HepG2 (cell line): Measurements from ENCODE around the gene SRSF7. TPM values are rescaled to one million over a fixed set of nuclear protein-coding genes. Genes with fewer than 3 reads are reported as not detected.

Source experiments
- ATAC-seq: fragments of 200-7000 bp; cut with Tn5 transposase; 3 replicates; pipeline ENCODE4 v1.9.1; 2020; ENCODE audit warnings: mild to moderate bottlenecking, moderate library complexity
- BruUV-seq: library from RNA; stranded (reverse); fragments of 400-500 nt; replicated peaks from 2 replicates; lab custom pipeline; 2021; lab: Mats Ljungman, UMichigan
- CTCF ChIA-PET: fragments of 300-600 bp; formaldehyde crosslinking; extraction: SDS; loops from one replicate; lab custom pipeline; 2021; ENCODE audit warnings: low total read pairs, inconsistent platforms, low intra/inter-chr PET ratio; lab: Yijun Ruan, JAX
- POLR2A ChIA-PET: fragments of 350-600 bp; sonication (Branson Sonifier 250); formaldehyde crosslinking; loops from one replicate; lab custom pipeline; 2020; ENCODE audit warnings: antibody characterized with exemption, inconsistent platforms; lab: Yijun Ruan, JAX
- DNase-seq: peaks from one replicate; pipeline ENCODE4 v3.0.0-alpha.2; 2015; ENCODE audit warnings: low spot score
- FAIRE-seq: peaks from 3 replicates; lab custom pipeline; 2011; peaks lifted over from hg19 to GRCh38; lab: Jason Lieb, UNC
- H2AFZ ChIP-seq: one replicate; pipeline ENCODE4 v1.6.1; 2011; ENCODE audit warnings: low read length, inconsistent platforms
- H3K27ac ChIP-seq: fragments of 300-600 bp; 3 replicates; pipeline ENCODE4 v1.8.0; 2011; ENCODE audit warnings: mixed run types, mild to moderate bottlenecking, mixed read lengths, low read length, inconsistent platforms; ENCODE audit not compliant: insufficient read depth; ENCODE audit errors: extremely low read length
- H3K27me3 ChIP-seq, 2 experiments: fragments of 200-600 bp in 1 of 2; 2 replicates in 1 of 2; 3 replicates in 1 of 2; pipeline versions ENCODE4 v1.6.0 to v1.8.0; 2011; ENCODE audit warnings: low read length in 2 of 2, mild to moderate bottlenecking in 2 of 2, moderate library complexity in 2 of 2, inconsistent platforms in 1 of 2; ENCODE audit not compliant: insufficient read depth in 2 of 2, control insufficient read depth in 1 of 2
- H3K36me3 ChIP-seq, 2 experiments: fragments of 200-600 bp in 1 of 2; replicated peaks in 1 of 2; 2 replicates in 1 of 2; 3 replicates in 1 of 2; pipeline versions ENCODE4 v1.5.1 to v1.8.0; 2011; ENCODE audit warnings: low read length in 2 of 2, inconsistent platforms in 1 of 2; ENCODE audit not compliant: insufficient read depth in 2 of 2, control insufficient read depth in 1 of 2
- H3K4me1 ChIP-seq: 2 replicates; pipeline ENCODE4 v1.5.1; 2012; ENCODE audit warnings: low read length, inconsistent platforms; ENCODE audit not compliant: insufficient read depth
- H3K4me2 ChIP-seq: 2 replicates; pipeline ENCODE4 v1.6.0; 2011; ENCODE audit warnings: low read depth, low read length, inconsistent platforms
- H3K4me3 ChIP-seq, 3 experiments: fragments of 200-600 bp in 1 of 3; sonication (generic), shearing (Covaris generic) in 1 of 3; replicated peaks in 1 of 3; 2 replicates each; pipeline ENCODE4 v1.5.1; 2011 to 2016; ENCODE audit warnings: low read length in 3 of 3, inconsistent platforms in 2 of 3, low read depth in 2 of 3, mild to moderate bottlenecking in 2 of 3, control low read depth in 1 of 3, mixed read lengths in 1 of 3; ENCODE audit not compliant: insufficient read depth in 1 of 3
- H3K79me2 ChIP-seq: one replicate; pipeline ENCODE4 v1.6.1; 2011; ENCODE audit warnings: low read length, inconsistent platforms; ENCODE audit not compliant: insufficient read depth
- H3K9ac ChIP-seq: 2 replicates; pipeline ENCODE4 v1.6.0; 2011; ENCODE audit warnings: mild to moderate bottlenecking, low read depth, low read length, inconsistent platforms; ENCODE audit not compliant: insufficient read depth
- H3K9me3 ChIP-seq: 2 replicates; pipeline ENCODE4 v1.5.1; 2012; ENCODE audit warnings: mild to moderate bottlenecking, low read length
- H4K20me1 ChIP-seq: 2 replicates; pipeline ENCODE4 v1.6.0; 2011; ENCODE audit warnings: inconsistent platforms, mild to moderate bottlenecking, low read length, moderate library complexity; ENCODE audit not compliant: insufficient read depth
- KDM5B ChIP-seq: sonication (generic); formaldehyde crosslinking; IDR thresholded peaks from 2 replicates; pipeline ENCODE4 v1.4.0; 2020; ENCODE audit warnings: missing genetic modification reagents, mild to moderate bottlenecking, borderline replicate concordance
- MBD4 ChIP-seq: IDR thresholded peaks from 2 replicates; pipeline ENCODE4 v1.6.1; 2012; ENCODE audit warnings: low read length, inconsistent platforms, borderline replicate concordance
- POLR2G ChIP-seq: fragments of 200-400 bp; formaldehyde crosslinking; IDR thresholded peaks from 2 replicates; pipeline ENCODE4 v1.6.1; 2018; ENCODE audit warnings: mild to moderate bottlenecking, low read depth, low read length, moderate library complexity
- RBFOX2 ChIP-seq: fragments of 200-400 bp; formaldehyde crosslinking; IDR thresholded peaks from 2 replicates; pipeline ENCODE4 v1.6.1; 2017; ENCODE audit warnings: low read depth, mild to moderate bottlenecking, low read length
- RFX5 ChIP-seq: IDR thresholded peaks from 2 replicates; pipeline ENCODE4 v1.6.1; 2011; ENCODE audit warnings: low read depth, low read length, improper control_type of control experiment
- THYN1 ChIP-seq: sonication (generic); formaldehyde crosslinking; IDR thresholded peaks from 2 replicates; pipeline ENCODE4 v1.8.1; 2023; ENCODE audit warnings: low read depth, mild to moderate bottlenecking, moderate library complexity, missing genetic modification reagents, borderline replicate concordance
- ZNF652 ChIP-seq: IDR thresholded peaks from 2 replicates; pipeline ENCODE4 v1.6.1; 2016; ENCODE audit warnings: low read depth, borderline replicate concordance
- ZNF768 ChIP-seq: sonication (generic); formaldehyde crosslinking; IDR thresholded peaks from 2 replicates; pipeline ENCODE4 v1.4.0; 2020; ENCODE audit warnings: missing genetic modification reagents
- WGBS: methylation state at CpG from one replicate; pipeline ENCODE4 v1.1.6; 2017; ENCODE audit warnings: low lambda C conversion rate; 5-methylcytosine and 5-hydroxymethylcytosine counted together
- in situ Hi-C: cut with HindIII; loops from 2 replicates; pipeline ENCODE4 v1.10.0; 2017; ENCODE audit warnings: low pct_unique_long_range_greater_than_20kb; ENCODE audit not compliant: extremely low pct_ligation_motif_present
- intact Hi-C: fragments of 100-400 bp; cut with micrococcal nuclease; formaldehyde crosslinking; loops from one replicate; pipeline ENCODE4 v1.10.0; 2022; ENCODE audit not compliant: unreplicated experiment
- polyA plus RNA-seq, 8 experiments: library from polyadenylated mRNA; depleted of rRNA in 3 of 8; stranded (reverse) in 7 of 8; unstranded in 1 of 8; fragments of >200 nt; fragmentation: Illumina TruSeq in 4 of 8; extraction: Trizol in 4 of 8; gene quantifications; 2 replicates each; pipeline versions ENCODE4 v1.2.1 to v1.2.3, GENCODE V29; 2011 to 2016; ENCODE audit warnings: low read depth in 4 of 8, missing spikeins in 1 of 8, mixed read lengths in 1 of 8; ENCODE audit not compliant: insufficient read depth in 1 of 8
- total RNA-seq, 5 experiments: library from RNA; depleted of rRNA; stranded (reverse); fragments of >200 nt; fragmentation: Illumina TruSeq; extraction: Trizol; gene quantifications; 2 replicates each; pipeline ENCODE4 v1.2.3, GENCODE V29; 2016; ENCODE audit warnings: low read depth in 1 of 5
- TF ChIP-seq, protein P1 (sequence below): sonication (generic); IDR thresholded peaks from 2 replicates; pipeline ENCODE4 v1.6.1; 2016; ENCODE audit warnings: low read depth, borderline replicate concordance
- TF ChIP-seq, protein P2 (sequence below): sonication (generic); formaldehyde crosslinking; IDR thresholded peaks from 2 replicates; pipeline ENCODE4 v1.4.0; 2020; ENCODE audit warnings: mild to moderate bottlenecking, missing genetic modification reagents

The SRSF7 gene
- total and polyA plus RNA-seq, 2 of the 13 experiments (the other 11 are each of a cell fraction or from before 2014, with no cell fraction given) = 172 to 275 TPM

DNA sequence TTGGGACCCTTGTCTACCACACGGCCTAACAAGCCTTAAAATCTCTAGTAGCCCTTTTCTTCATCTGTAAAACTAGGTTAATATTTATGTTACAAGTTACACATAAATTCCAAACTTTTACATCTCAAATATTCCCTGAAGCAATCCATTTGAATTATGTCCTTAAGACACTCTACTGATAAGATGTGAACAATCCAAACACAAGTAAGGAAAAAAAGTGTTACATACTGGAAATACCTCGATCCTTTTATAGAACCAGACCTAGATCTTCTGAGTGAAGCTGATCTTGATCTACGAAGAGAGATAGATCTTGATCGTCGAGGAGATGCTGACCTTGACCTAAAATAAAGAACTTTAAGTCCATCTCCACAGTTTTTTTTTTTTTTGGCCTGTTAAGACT lies 3.3 kb downstream of the SRSF7 start:
- Histone ChIP-seq H3K79me2 (peaks cover 70% of the 10 kb centered on the region), H3K9ac (no peak overlapping the region), H2AFZ (no peak overlapping the region), H3K9me3 (no peaks in the 10 kb centered on the region)
- no peak for FAIRE-seq
- CTCF ChIA-PET = no interaction called here
- POLR2A ChIA-PET = interaction anchor here (1.9 kb wide), 1 partner anchor 16 kb away, joined by 6 read pairs; no protein-coding TSS in a partner anchor
- in situ Hi-C loops = loop anchor here (25.0 kb wide), 1 partner anchor 436 kb away; no protein-coding TSS in a partner anchor
- 0 out of 2 replicates have a peak, but pooled peaks have one; percentile 4 for TF ChIP-seq POLR2G
- no peak for TF ChIP-seq ZNF652 (CRISPR knock-in tag)
- TF ChIP-seq KDM5B = no peak
- TF ChIP-seq, all 625 proteins: peak for 1
- Histone ChIP-seq H4K20me1 (peaks cover 72% of the 10 kb centered on the region), H3K36me3 (peaks cover 17 to 52% of the 10 kb centered on the region in 2 experiments), H3K4me3 (peak overlapping the region in 2 of 3 experiments; percentile 2 to 3; a peak in 1 of 6 replicates), H3K27me3 (no peaks in the 10 kb centered on the region; a peak in 1 of 5 replicates), H3K4me2 (peak overlapping the region; percentile 86), H3K27ac (no peak overlapping the region), H3K4me1 (peaks cover 82% of the 10 kb centered on the region)
- WGBS = 81% methylated on average over 5 of the region's 5 CpGs
- intact Hi-C loops = loop anchor here (10.0 kb wide), 1 partner anchor 87 kb away; no protein-coding TSS in a partner anchor
- ATAC-seq (no peak), DNase-seq (no peak)
- no TSS peak for BruUV-seq

DNA sequence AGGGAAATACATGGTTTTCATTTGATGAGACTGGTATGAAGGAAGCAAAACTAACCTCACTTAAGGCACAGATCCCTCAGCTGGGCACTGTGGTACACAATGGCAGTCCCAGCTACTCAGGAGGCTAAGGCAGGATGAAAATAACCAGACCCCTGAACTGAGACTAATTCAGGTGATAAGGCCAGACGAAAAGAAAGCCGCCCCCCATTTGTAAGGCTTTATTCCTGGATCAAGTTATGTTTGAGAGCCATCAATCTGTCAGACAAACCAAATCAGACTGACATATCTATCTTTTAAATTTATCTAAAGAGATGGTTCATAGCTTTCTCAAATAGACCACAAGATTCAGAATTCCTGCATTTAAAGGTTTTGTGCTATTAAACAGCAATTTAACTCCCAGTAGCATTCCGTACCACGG lies 4.1 kb downstream of the SRSF7 start:
- DNase-seq = no peak
- TF ChIP-seq ZNF768 (no peak), RFX5 (no peak), RBFOX2 (peak; percentile 34; the same call in 1 of the 2 replicates), MBD4 (0 out of 2 replicates have a peak, but pooled peaks have one; percentile 52), THYN1 (CRISPR knock-in tag) (0 out of 2 replicates have a peak, but pooled peaks have one; percentile 55)
- TF ChIP-seq, protein P1, sequence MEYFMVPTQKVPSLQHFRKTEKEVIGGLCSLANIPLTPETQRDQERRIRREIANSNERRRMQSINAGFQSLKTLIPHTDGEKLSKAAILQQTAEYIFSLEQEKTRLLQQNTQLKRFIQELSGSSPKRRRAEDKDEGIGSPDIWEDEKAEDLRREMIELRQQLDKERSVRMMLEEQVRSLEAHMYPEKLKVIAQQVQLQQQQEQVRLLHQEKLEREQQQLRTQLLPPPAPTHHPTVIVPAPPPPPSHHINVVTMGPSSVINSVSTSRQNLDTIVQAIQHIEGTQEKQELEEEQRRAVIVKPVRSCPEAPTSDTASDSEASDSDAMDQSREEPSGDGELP = no peak
- TF ChIP-seq, protein P2, sequence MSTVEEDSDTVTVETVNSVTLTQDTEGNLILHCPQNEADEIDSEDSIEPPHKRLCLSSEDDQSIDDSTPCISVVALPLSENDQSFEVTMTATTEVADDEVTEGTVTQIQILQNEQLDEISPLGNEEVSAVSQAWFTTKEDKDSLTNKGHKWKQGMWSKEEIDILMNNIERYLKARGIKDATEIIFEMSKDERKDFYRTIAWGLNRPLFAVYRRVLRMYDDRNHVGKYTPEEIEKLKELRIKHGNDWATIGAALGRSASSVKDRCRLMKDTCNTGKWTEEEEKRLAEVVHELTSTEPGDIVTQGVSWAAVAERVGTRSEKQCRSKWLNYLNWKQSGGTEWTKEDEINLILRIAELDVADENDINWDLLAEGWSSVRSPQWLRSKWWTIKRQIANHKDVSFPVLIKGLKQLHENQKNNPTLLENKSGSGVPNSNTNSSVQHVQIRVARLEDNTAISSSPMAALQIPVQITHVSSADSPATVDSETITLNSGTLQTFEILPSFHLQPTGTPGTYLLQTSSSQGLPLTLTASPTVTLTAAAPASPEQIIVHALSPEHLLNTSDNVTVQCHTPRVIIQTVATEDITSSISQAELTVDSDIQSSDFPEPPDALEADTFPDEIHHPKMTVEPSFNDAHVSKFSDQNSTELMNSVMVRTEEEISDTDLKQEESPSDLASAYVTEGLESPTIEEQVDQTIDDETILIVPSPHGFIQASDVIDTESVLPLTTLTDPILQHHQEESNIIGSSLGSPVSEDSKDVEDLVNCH (CRISPR knock-in tag) = 0 out of 2 replicates have a peak, but pooled peaks have one; percentile 33
- ChIA-PET CTCF (no interaction called here), POLR2A (no interaction called here)
- Histone ChIP-seq H3K9ac (no peak overlapping the region), H3K4me2 (peak overlapping the region; percentile 86), H2AFZ (no peak overlapping the region), H3K79me2 (peaks cover 70% of the 10 kb centered on the region), H3K27me3 (no peaks in the 10 kb centered on the region; a peak in 1 of 5 replicates), H3K9me3 (no peaks in the 10 kb centered on the region), H3K27ac (no peak overlapping the region), H4K20me1 (peaks cover 72% of the 10 kb centered on the region), H3K36me3 (peaks cover 17 to 52% of the 10 kb centered on the region in 2 experiments), H3K4me3 (peak overlapping the region in 1 of 3 experiments; percentile 5; a peak in 2 of 6 replicates), H3K4me1 (peaks cover 83% of the 10 kb centered on the region)
- intact Hi-C loops = loop anchor here (10.0 kb wide), 1 partner anchor 88 kb away; no protein-coding TSS in a partner anchor
- ATAC-seq = no peak
- no peak for FAIRE-seq
- no TSS peak for BruUV-seq
- WGBS = 92% methylated on average over 4 of the region's 4 CpGs
- in situ Hi-C loops = loop anchor here (25.0 kb wide), 1 partner anchor 435 kb away; no protein-coding TSS in a partner anchor
